HG03066 (cell line): ENCODE measurements around the gene ESRRA.
A peak's percentile ranks its signal among the peaks of the same experiment; 100 is the strongest.
"Not testable (repeated sequence)": the region's sequence is repeated elsewhere in the genome, so short reads cannot be mapped to it uniquely, and the experiment has no call there.

Source experiments
- ATAC-seq: cut with Tn5 transposase; IDR thresholded peaks from one replicate; pipeline ENCODE4 v1.9.1; 2021; ENCODE audit warnings: low read depth; ENCODE audit not compliant: unreplicated experiment

The ESRRA gene

GRCh38 chr11:64306876-64307622, 1.7 kb downstream of the ESRRA start:
- no peak for ATAC-seq

- ATAC-seq: not testable (repeated sequence)
Measured at GRCh38 chr11:64307795-64308194, 2.5 kb downstream of the ESRRA start.

GRCh38 chr11:64312947-64313346, 7.6 kb downstream of the ESRRA start:
- no peak for ATAC-seq

GRCh38 chr11:64313491-64314145, 8.3 kb downstream of the ESRRA start:
- ATAC-seq: no peak

GRCh38 chr11:64314146-64314804, 9.0 kb downstream of the ESRRA start:
- ATAC-seq: no peak

GRCh38 chr11:64314805-64315561, 9.7 kb downstream of the ESRRA start:
- no peak for ATAC-seq

GRCh38 chr11:64315667-64316526, 10.6 kb downstream of the ESRRA start:
- not testable (repeated sequence) for ATAC-seq

GRCh38 chr11:64316672-64317324, 11.5 kb downstream of the ESRRA start:
- ATAC-seq: no peak

GRCh38 chr11:64317325-64317960, 12.1 kb downstream of the ESRRA start, which contains the start of gene TRMT112:
TRMT112 (minus strand) TSS chr11:64317559; CDS start chr11:64317526, 33 bp downstream.
- peak; percentile 62 for ATAC-seq

GRCh38 chr11:64317961-64318765, 12.8 kb downstream of the ESRRA start, which contains the start of gene PRDX5:
PRDX5 (plus strand) TSS chr11:64318121; CDS start chr11:64318216, 95 bp downstream.
- ATAC-seq: peak; percentile 68

GRCh38 chr11:64318766-64319761, 13.7 kb downstream of the ESRRA start:
- no peak for ATAC-seq

GRCh38 chr11:64320556-64320955, 15.2 kb downstream of the ESRRA start:
- ATAC-seq: no peak

- ATAC-seq: no peak
Measured at GRCh38 chr11:64321026-64321425, 15.7 kb downstream of the ESRRA start.

- ATAC-seq: no peak
Measured at GRCh38 chr11:64321533-64321932, 16.2 kb downstream of the ESRRA start.

GRCh38 chr11:64322925-64323260, 17.6 kb downstream of the ESRRA start:
- no peak for ATAC-seq

- no peak for ATAC-seq
Measured at GRCh38 chr11:64323373-64323772, 18.0 kb downstream of the ESRRA start.

GRCh38 chr11:64323984-64324383, 18.7 kb downstream of the ESRRA start:
- not testable (repeated sequence) for ATAC-seq
